ENCODE results near the gene DYNC1I1. TPM values are rescaled to one million over a fixed set of nuclear protein-coding genes. Genes with fewer than 3 reads are reported as not detected.

Gene DYNC1I1
- total RNA-seq, 4 donors from 2014 or later: 7.8 to 21.3 (median 11.6) TPM

- Histone ChIP-seq H3K27ac (no peak overlapping the region), H3K4me3 (no peak overlapping the region), H3K9me3 (no peaks in the 10 kb centered on the region), H3K27me3 (no peaks in the 10 kb centered on the region), H3K4me1 (no peaks in the 10 kb centered on the region), H3K36me3 (peaks cover 0 to 22% of the 10 kb centered on the region in 2 donors)
- in situ Hi-C loops (cut with MboI; ENCODE audit: low sequenced_read_pairs in 4 of 4): no loop called here
- ATAC-seq: no peak
- intact Hi-C loops (cut with DNase I; ENCODE audit: low total_unique reads): no loop called here
- TF ChIP-seq POLR2A (IDR thresholded peaks at IDR 0.05) (no peak), CTCF (IDR thresholded peaks at IDR 0.05 in 4 of 5, conservative IDR thresholded peaks at IDR 0.05 in 1 of 5) (no peak)
- DNase-seq: no peak
Observed at GRCh38 chr7:96143495-96144259, 371.3 kb downstream of the DYNC1I1 start.

DNA sequence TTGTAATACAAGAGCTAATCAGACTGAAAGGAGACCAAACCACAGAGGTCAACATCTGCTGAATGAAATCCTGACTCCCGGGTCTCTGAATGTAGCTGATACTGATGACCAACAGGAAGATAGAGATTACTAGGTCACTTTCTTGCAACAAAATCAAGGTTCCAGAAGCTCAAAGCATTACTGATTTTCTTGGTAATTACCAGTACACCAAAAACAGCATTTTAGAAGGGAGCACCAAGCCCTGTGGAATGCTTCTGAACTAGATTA, 371.8 kb downstream of the DYNC1I1 start:
- no peak overlapping the region for H3K27ac ChIP-seq
- DNase-seq (no peak), ATAC-seq (no peak)
- H3K4me3 ChIP-seq: no peak overlapping the region
- peaks cover 0 to 24% of the 10 kb centered on the region in 2 donors for H3K36me3 ChIP-seq
- no peaks in the 10 kb centered on the region for H3K4me1 ChIP-seq
- in situ Hi-C loops (cut with MboI; ENCODE audit: low sequenced_read_pairs in 4 of 4) (no loop called here), intact Hi-C loops (cut with DNase I; ENCODE audit: low total_unique reads) (no loop called here)
- H3K27me3 ChIP-seq: no peaks in the 10 kb centered on the region
- TF ChIP-seq CTCF (IDR thresholded peaks at IDR 0.05 in 4 of 5, conservative IDR thresholded peaks at IDR 0.05 in 1 of 5): no peak
- TF ChIP-seq POLR2A (IDR thresholded peaks at IDR 0.05): no peak
- H3K9me3 ChIP-seq: no peaks in the 10 kb centered on the region

Other genes starting within 250 kb of the DYNC1I1 start
- 1,000 to 10,000 TPM; 2,371 to 5,827 (median 4,654) TPM for gene PDK4, start 176.0 kb upstream of the DYNC1I1 start, total RNA-seq

Data from gastrocnemius medialis (tissue), 4 donors.